ENCODE results near the gene NRG2. TPM values are rescaled to one million over a fixed set of nuclear protein-coding genes. Genes with fewer than 3 reads are reported as not detected.

NRG2 gene
- total and polyA plus RNA-seq, 2 experiments from 2014 or later = 0.05 TPM; not detected in 1

DNA sequence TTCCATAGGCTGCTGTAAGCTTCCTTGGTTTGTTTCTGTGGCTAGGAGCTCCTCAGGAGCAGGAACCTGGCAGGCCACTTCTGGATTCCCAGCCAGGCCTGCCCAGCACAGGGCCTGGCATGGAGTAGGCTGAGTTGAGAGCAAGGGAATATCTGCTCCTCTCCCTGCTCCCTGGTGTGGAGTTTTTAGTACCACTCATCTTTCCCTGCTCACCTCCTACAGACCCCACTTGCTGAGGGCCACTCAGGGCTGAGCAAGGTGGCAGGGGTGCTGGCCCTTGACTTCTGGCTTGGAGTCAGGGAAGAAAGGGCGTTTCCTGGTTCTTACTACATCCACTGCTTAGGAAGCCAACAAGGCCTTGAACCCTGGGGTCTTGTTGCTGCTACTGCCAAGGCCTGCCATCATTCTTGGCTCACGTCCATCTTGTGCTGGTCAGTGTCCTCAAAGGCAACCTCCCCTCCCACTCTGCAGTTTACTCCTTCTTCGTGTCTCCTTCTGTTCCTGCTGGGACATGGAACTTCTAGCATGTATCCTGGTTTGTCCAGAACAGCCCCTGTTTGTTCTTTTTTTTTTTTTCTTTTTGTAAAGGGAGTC, 192.6 kb downstream of the NRG2 start:
- TF ChIP-seq EZH2phosphoT487 (IDR thresholded peaks at IDR 0.05; ENCODE audit: insufficient read depth, low read depth) (no peak), EZH2 (IDR thresholded peaks at IDR 0.05; ENCODE audit: insufficient read depth, poor library complexity, severe bottlenecking) (no peak)
- Histone ChIP-seq H2AFZ (no peak overlapping the region), H3K4me3 (no peak overlapping the region), H3K9ac (no peak overlapping the region), H4K20me1 (ENCODE audit: insufficient read depth) (no peaks in the 10 kb centered on the region), H3K27me3 (replicated peaks; ENCODE audit: insufficient read depth) (peaks cover 21% of the 10 kb centered on the region), H3K36me3 (ENCODE audit: low read depth) (no peaks in the 10 kb centered on the region), H3F3A (ENCODE audit: insufficient read depth) (peaks cover 3% of the 10 kb centered on the region; the same call in 1 of the 2 replicates), H3K27ac (no peak overlapping the region), H3K4me2 (ENCODE audit: unreplicated experiment) (no peak overlapping the region), H3K4me1 (ENCODE audit: insufficient read depth) (no peaks in the 10 kb centered on the region), H3K9me2 (ENCODE audit: insufficient read depth) (no peaks in the 10 kb centered on the region), H3K9me3 (ENCODE audit: low read depth) (no peaks in the 10 kb centered on the region), H3K79me2 (ENCODE audit: insufficient read depth) (no peaks in the 10 kb centered on the region)
- in situ Hi-C loops (cut with MboI) = no loop called here
- WGBS, 2 experiments (ENCODE audit: low coverage in 1 of 2, low lambda C conversion rate in 2 of 2, missing lambda C conversion rate in 2 of 2) = 40 to 59% methylated on average over 3 of the region's 3 CpGs
- DNase-seq = no peak

GRCh38 chr5:139849942-139850341, 193.2 kb downstream of the NRG2 start:
- DNase-seq = peak; percentile 32
- H3K9me3 ChIP-seq (ENCODE audit: low read depth) = no peaks in the 10 kb centered on the region
- H3K4me3 ChIP-seq = no peak overlapping the region
- H3K27me3 ChIP-seq (replicated peaks; ENCODE audit: insufficient read depth) = peaks cover 21% of the 10 kb centered on the region
- H3K36me3 ChIP-seq (ENCODE audit: low read depth) = no peaks in the 10 kb centered on the region
- no peak overlapping the region for H3K4me2 ChIP-seq (ENCODE audit: unreplicated experiment)
- no peaks in the 10 kb centered on the region for H3K79me2 ChIP-seq (ENCODE audit: insufficient read depth)
- WGBS, 2 experiments (ENCODE audit: low coverage in 1 of 2, low lambda C conversion rate in 2 of 2, missing lambda C conversion rate in 2 of 2) = 67 to 71% methylated on average over 2 of the region's 2 CpGs
- no peaks in the 10 kb centered on the region for H3K9me2 ChIP-seq (ENCODE audit: insufficient read depth)
- in situ Hi-C loops (cut with MboI) = no loop called here
- H4K20me1 ChIP-seq (ENCODE audit: insufficient read depth) = no peaks in the 10 kb centered on the region
- no peak overlapping the region for H2AFZ ChIP-seq
- H3K27ac ChIP-seq = no peak overlapping the region
- H3K9ac ChIP-seq = no peak overlapping the region
- H3F3A ChIP-seq (ENCODE audit: insufficient read depth) = peaks cover 3% of the 10 kb centered on the region; the same call in 1 of the 2 replicates
- no peaks in the 10 kb centered on the region for H3K4me1 ChIP-seq (ENCODE audit: insufficient read depth)
- TF ChIP-seq EZH2phosphoT487 (IDR thresholded peaks at IDR 0.05; ENCODE audit: insufficient read depth, low read depth) (no peak), EZH2 (IDR thresholded peaks at IDR 0.05; ENCODE audit: insufficient read depth, poor library complexity, severe bottlenecking) (no peak)

DNA sequence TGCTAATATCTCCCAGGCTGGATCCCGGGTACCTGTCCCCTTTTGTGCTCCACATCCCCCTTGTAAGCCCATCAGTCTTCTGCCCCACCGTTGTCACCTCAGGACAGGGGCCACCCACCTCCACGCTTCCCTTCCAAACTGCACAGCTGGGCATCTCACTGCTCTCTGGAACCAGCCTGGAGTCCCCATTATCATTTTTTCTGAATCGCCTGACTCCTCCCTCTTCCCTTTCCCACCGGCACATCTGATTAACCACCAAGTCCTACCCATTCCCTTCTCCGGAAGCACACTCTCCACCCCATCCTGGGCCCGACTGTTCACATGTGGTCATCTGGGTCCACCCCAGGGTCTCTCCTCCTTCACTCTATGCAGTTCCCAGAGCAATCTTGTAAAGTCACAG, 193.6 kb downstream of the NRG2 start:
- no peaks in the 10 kb centered on the region for H4K20me1 ChIP-seq (ENCODE audit: insufficient read depth)
- no peak overlapping the region for H3K27ac ChIP-seq
- in situ Hi-C loops (cut with MboI) = no loop called here
- peaks cover 3% of the 10 kb centered on the region; the same call in 1 of the 2 replicates for H3F3A ChIP-seq (ENCODE audit: insufficient read depth)
- no peak overlapping the region for H3K4me3 ChIP-seq
- no peaks in the 10 kb centered on the region for H3K79me2 ChIP-seq (ENCODE audit: insufficient read depth)
- H2AFZ ChIP-seq = no peak overlapping the region
- H3K9me2 ChIP-seq (ENCODE audit: insufficient read depth) = no peaks in the 10 kb centered on the region
- no peak overlapping the region for H3K4me2 ChIP-seq (ENCODE audit: unreplicated experiment)
- no peak for DNase-seq
- no peaks in the 10 kb centered on the region for H3K9me3 ChIP-seq (ENCODE audit: low read depth)
- no peak for TF ChIP-seq EZH2 (IDR thresholded peaks at IDR 0.05; ENCODE audit: insufficient read depth, poor library complexity, severe bottlenecking)
- TF ChIP-seq EZH2phosphoT487 (IDR thresholded peaks at IDR 0.05; ENCODE audit: insufficient read depth, low read depth) = no peak
- peaks cover 21% of the 10 kb centered on the region for H3K27me3 ChIP-seq (replicated peaks; ENCODE audit: insufficient read depth)
- H3K36me3 ChIP-seq (ENCODE audit: low read depth) = no peaks in the 10 kb centered on the region
- WGBS, 2 experiments (ENCODE audit: low coverage in 1 of 2, low lambda C conversion rate in 2 of 2, missing lambda C conversion rate in 2 of 2) = 63 to 68% methylated on average over 7 of the region's 7 CpGs
- H3K4me1 ChIP-seq (ENCODE audit: insufficient read depth) = no peaks in the 10 kb centered on the region
- H3K9ac ChIP-seq = no peak overlapping the region

DNA sequence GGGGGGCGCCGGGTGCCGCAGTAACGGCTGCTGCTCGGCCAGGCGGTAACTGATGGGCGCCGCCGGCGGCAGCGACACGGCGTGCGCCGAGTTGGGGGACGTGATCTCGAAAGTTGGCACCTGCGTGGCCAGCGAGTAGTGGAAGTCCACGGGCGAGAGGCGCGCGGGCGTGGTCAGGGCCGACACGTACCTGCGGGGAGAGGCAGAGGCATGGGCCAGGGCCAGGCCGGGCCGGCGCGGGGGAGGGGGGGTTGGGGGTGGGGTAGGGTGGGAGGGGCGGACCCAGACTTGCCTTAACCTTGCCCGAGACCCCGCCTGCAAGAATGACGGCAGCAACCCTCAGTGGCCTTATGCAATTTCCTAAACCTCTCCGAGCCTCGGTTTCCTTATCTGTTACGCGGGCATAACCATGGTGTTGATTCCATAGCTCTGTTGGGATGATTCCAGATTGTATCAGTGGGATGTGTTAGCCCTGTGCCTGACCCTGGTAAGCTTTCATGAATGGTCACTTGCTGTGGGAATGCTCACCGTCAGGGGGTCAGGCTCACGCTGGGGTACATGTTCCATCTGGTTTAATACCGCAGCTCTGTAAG, 194.5 kb downstream of the NRG2 start:
- H3K79me2 ChIP-seq (ENCODE audit: insufficient read depth) = no peaks in the 10 kb centered on the region
- peaks cover 3% of the 10 kb centered on the region; the same call in 1 of the 2 replicates for H3F3A ChIP-seq (ENCODE audit: insufficient read depth)
- H3K9me2 ChIP-seq (ENCODE audit: insufficient read depth) = no peaks in the 10 kb centered on the region
- H3K4me1 ChIP-seq (ENCODE audit: insufficient read depth) = no peaks in the 10 kb centered on the region
- H3K36me3 ChIP-seq (ENCODE audit: low read depth) = no peaks in the 10 kb centered on the region
- H3K27ac ChIP-seq = no peak overlapping the region
- peak overlapping the region; percentile 75 for H2AFZ ChIP-seq
- DNase-seq = no peak
- in situ Hi-C loops (cut with MboI) = no loop called here
- no peaks in the 10 kb centered on the region for H3K9me3 ChIP-seq (ENCODE audit: low read depth)
- no peaks in the 10 kb centered on the region for H4K20me1 ChIP-seq (ENCODE audit: insufficient read depth)
- peak overlapping the region; percentile 74 for H3K4me3 ChIP-seq
- TF ChIP-seq EZH2 (IDR thresholded peaks at IDR 0.05; ENCODE audit: insufficient read depth, poor library complexity, severe bottlenecking) = no peak
- no peak for TF ChIP-seq EZH2phosphoT487 (IDR thresholded peaks at IDR 0.05; ENCODE audit: insufficient read depth, low read depth)
- H3K27me3 ChIP-seq (replicated peaks; ENCODE audit: insufficient read depth) = peaks cover 21% of the 10 kb centered on the region
- H3K9ac ChIP-seq = peak overlapping the region; percentile 58
- H3K4me2 ChIP-seq (ENCODE audit: unreplicated experiment) = peak overlapping the region; percentile 73
- WGBS, 2 experiments (ENCODE audit: low coverage in 1 of 2, low lambda C conversion rate in 2 of 2, missing lambda C conversion rate in 2 of 2) = 13 to 19% methylated on average over 33 to 43 of the region's 43 CpGs
